ENCODE results near the gene CDC45. TPM values are rescaled to one million over a fixed set of nuclear protein-coding genes. Genes with fewer than 3 reads are reported as not detected.
"Not testable (repeated sequence)": the region's sequence is repeated elsewhere in the genome, so short reads cannot be mapped to it uniquely, and the experiment has no call there.

The CDC45 gene
- total RNA-seq, 2 experiments from 2014 or later, result 90.2 to 94.3 TPM

DNA sequence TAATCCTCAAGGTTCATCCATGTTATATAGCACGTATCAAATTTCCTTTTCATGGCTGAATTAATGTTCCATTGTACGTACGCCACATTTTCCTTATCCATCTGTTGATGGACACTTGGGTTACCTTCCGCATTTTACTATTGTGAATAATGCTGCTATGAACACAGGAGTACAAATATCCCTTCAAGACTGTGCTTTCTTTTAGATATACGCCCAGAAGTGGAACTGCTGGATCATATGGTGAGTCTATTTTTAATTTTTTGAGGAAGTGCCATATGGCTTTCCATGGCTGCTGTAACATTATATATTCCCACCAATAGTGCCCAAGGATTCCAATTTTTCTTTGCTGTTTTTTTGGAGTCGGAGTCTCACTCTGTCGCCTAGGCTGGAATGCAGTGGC is 41.4 kb upstream of the CDC45 start:
- H3K4me3 Mint-ChIP-seq, result no peak overlapping the region
- DNase-seq (no peak), ATAC-seq (no peak)
- ChIA-PET CTCF (interaction anchor here (1.1 kb wide), 1 partner anchor 19 kb away, joined by 3 read pairs; no protein-coding TSS in a partner anchor), POLR2A (interaction anchor here (0.7 to 1.1 kb wide), 2 partner anchors 8 to 24 kb away, joined by 3 to 6 read pairs; no protein-coding TSS in a partner anchor)
- H3K9me3 Mint-ChIP-seq (ENCODE audit: insufficient read depth), result no peaks in the 10 kb centered on the region
- no peak overlapping the region for H3K27ac Mint-ChIP-seq
- H3K27me3 Mint-ChIP-seq (ENCODE audit: low read depth), result no peaks in the 10 kb centered on the region
- H3K36me3 Mint-ChIP-seq (ENCODE audit: low read depth), result peaks cover 33% of the 10 kb centered on the region
- peaks cover 7% of the 10 kb centered on the region for H3K4me1 Mint-ChIP-seq (ENCODE audit: low read depth)

DNA sequence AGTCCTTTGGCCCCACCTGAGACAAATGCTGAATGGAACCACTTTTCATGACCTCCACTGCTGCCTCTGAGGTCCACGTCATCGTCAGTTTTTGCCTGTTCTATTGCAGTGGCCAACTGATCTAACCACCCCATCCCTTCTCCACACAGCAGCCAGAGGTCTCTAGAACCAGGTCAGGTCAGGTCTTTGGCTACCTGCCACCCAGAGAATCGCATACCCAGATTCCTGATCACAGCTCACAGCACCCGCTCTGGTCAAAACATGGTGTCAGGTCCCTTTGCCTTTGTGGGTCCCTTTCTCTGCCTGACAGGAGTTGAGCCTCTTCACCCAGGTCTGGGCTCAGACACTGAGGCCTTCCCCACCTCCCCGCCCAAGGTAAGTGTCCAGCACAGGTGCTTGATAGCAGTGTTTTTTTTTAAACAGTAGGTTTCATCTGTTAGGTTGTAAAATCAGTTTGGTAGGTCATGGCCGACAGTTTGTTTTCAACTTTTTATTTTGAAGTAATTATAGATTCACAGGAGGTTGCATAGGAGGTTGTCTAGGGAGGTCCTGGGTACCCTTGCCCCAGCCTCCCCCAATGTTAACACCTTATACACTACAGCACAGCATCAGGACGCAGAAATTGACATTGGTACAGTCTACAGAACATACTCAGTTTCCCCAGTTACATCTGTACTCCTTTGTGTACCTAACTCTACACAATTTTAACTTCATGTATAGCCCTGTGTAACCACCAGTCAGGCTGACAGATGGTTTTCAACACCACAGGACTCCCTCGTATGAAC is 39.1 kb upstream of the CDC45 start:
- no peak for ATAC-seq
- H3K27ac Mint-ChIP-seq, result no peak overlapping the region
- ChIA-PET POLR2A (no interaction called here), CTCF (no interaction called here)
- H3K36me3 Mint-ChIP-seq (ENCODE audit: low read depth), result peaks cover 36% of the 10 kb centered on the region
- peaks cover 15% of the 10 kb centered on the region for H3K4me1 Mint-ChIP-seq (ENCODE audit: low read depth)
- no peak overlapping the region for H3K4me3 Mint-ChIP-seq
- DNase-seq, result no peak
- no peaks in the 10 kb centered on the region for H3K27me3 Mint-ChIP-seq (ENCODE audit: low read depth)
- no peaks in the 10 kb centered on the region for H3K9me3 Mint-ChIP-seq (ENCODE audit: insufficient read depth)

DNA sequence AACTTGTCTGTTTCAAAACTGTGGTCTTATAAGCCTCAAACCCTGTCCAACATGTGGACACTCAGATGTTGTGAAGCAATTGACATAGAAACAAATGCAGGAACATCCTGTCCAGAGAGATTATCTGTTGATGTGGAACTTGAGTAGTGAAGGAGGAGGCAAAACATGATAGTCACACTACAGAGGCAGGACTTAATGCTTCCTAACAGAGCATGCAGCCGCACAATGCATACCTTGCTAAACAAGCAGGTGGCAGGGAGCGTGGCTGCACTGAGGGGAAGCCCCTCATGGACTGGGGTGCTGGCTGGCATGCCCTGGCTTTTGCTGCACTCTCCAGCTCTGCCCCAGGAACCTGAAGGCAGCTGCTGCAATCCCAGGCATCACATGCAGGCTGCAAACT is 37.6 kb upstream of the CDC45 start:
- no peaks in the 10 kb centered on the region for H3K9me3 Mint-ChIP-seq (ENCODE audit: insufficient read depth)

DNA sequence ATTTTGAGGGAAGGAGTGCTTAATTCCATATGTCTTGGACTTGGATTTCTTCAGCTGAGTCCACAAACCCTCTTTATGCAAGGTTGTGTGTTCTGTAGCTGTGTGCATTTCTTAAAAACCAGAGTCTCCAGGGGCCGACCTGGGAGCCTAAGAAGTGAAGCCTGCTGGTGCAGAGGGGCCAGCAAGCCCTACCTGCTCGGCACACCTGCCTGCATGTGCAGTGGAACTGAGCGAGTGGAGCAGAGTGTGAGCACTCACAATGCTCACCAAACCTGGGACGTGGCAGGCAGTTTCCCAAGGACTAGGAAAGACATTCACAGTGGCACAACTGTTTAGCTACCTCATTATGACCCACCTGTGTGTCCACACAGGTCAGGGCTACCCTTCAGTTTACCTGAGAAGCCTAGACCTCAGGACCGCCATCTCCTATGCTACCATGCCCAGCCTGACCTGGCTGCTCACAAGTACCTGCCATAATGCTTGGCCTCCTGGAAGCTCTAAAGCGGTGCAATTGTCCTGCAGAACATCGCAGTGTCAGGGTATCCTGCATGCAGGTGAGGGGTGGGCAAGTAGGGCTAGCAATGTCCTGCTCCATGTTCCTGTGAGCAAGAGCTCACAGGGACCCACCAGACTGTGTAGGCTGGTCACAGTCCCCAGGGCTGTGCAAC is 36.0 kb upstream of the CDC45 start:
- ChIA-PET POLR2A (interaction anchor here (1.0 to 6.0 kb wide), 2 partner anchors 11 to 48 kb away, joined by 3 to 67 read pairs; partner anchors contain the start of genes HIRA and MRPL40), CTCF (interaction anchor here (0.6 kb wide), 1 partner anchor 10 kb away, joined by 3 read pairs; no protein-coding TSS in a partner anchor)
- no peak overlapping the region for H3K27ac Mint-ChIP-seq
- H3K27me3 Mint-ChIP-seq (ENCODE audit: low read depth), result no peaks in the 10 kb centered on the region
- H3K4me3 Mint-ChIP-seq, result no peak overlapping the region
- no peaks in the 10 kb centered on the region for H3K9me3 Mint-ChIP-seq (ENCODE audit: insufficient read depth)
- DNase-seq, result no peak
- peaks cover 38% of the 10 kb centered on the region for H3K36me3 Mint-ChIP-seq (ENCODE audit: low read depth)
- peaks cover 31% of the 10 kb centered on the region for H3K4me1 Mint-ChIP-seq (ENCODE audit: low read depth)
- no peak for ATAC-seq

More for the DNA sequence above, 37.6 kb upstream of the CDC45 start:
- DNase-seq (no peak), ATAC-seq (no peak)
- H3K27me3 Mint-ChIP-seq (ENCODE audit: low read depth), result no peaks in the 10 kb centered on the region
- H3K4me1 Mint-ChIP-seq (ENCODE audit: low read depth), result peaks cover 25% of the 10 kb centered on the region
- POLR2A ChIA-PET, result no interaction called here
- no peak overlapping the region for H3K4me3 Mint-ChIP-seq
- peaks cover 40% of the 10 kb centered on the region for H3K36me3 Mint-ChIP-seq (ENCODE audit: low read depth)
- H3K27ac Mint-ChIP-seq, result no peak overlapping the region
- CTCF ChIA-PET, result no interaction called here

DNA sequence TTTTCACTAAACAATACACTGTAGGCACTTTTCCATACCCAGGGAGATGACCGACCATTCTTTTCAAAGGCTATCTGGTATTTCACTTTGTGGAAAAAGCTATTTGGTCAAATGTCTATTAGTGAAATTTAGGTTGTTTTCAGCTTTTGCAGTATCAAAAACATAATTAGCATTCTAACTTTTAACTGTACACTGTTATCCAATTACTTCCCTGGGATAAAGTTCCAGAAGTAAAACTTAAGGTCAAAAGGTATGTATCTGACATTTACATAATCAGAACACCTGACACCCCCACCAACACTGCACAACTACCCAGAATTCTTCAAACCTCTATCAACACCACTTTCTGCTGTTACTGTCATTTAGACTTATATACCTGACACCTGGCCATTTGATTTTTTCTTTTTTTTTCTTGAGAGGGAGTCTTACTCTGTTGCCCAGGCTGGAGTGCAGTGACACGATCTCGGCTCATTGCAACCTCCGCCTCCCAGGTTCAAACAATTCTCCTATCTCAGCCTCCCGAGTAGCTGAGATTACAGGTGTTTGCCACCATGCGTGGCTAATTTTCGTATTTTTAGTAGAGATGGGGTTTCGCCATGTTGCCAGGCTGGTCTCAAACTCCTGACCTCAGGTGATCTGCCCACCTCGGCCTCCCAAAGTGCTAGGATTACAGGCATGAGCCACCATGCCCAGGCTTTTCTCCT is 34.3 kb upstream of the CDC45 start:
- not testable (repeated sequence) for H3K9me3 Mint-ChIP-seq (ENCODE audit: insufficient read depth); DNase-seq; ATAC-seq; H3K27me3 Mint-ChIP-seq (ENCODE audit: low read depth)
- Mint-ChIP-seq H3K36me3 (ENCODE audit: low read depth) (peaks cover 41% of the 10 kb centered on the region), H3K4me1 (ENCODE audit: low read depth) (peaks cover 39% of the 10 kb centered on the region), H3K27ac (peak overlapping the region; percentile 45), H3K4me3 (peak overlapping the region; percentile 49)
- CTCF ChIA-PET, result interaction anchor here (0.7 to 2.4 kb wide), 4 partner anchors 14 to 184 kb away, joined by 3 to 8 read pairs (median 4); partner anchors contain the start of genes CDC45 and HIRA
- POLR2A ChIA-PET, result interaction anchor here (0.6 to 6.0 kb wide), 3 partner anchors 8 to 32 kb away, joined by 3 to 67 read pairs (median 6); partner anchors contain the start of genes HIRA and MRPL40

DNA sequence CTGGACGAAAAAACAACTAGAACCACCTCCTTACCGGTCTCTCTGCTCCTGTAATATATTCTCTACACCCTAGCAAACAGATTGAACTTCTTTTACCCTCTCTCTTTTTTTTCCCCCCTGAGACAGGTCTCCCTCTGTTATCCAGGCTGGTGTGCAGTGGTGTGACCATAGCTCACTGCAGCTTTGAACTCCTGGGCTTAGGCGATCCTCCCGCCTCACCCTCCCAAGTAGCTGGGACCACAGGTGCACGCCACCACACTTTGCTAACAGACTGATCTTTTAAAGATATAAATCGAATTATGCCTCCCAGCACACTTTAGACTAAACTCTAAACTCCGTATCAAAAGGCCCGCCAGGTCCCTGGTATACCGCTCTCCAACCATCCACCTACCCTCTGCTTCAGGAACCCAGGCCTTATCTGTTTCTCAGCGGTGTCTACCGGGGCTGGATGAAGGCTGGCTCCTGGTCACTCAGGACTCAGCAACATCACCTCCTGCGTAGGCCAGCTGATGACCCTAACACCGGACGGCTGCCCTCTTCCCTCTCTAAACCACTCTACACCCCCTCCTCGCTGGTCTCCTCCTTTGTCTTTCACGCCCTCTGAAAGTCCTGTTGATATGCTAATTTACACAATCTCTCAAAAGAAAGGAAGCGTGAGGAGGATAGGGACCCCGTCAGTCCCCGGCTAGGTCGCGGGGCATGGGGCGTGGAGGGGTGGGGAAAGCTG is 33.0 kb upstream of the CDC45 start:
- H3K27ac Mint-ChIP-seq, result peak overlapping the region; percentile 94
- peak overlapping the region; percentile 88 for H3K4me3 Mint-ChIP-seq
- ChIA-PET POLR2A (interaction anchor here (0.5 to 6.0 kb wide), 7 partner anchors 14 to 195 kb away, joined by 3 to 67 read pairs (median 5); partner anchors contain the start of genes CDC45, HIRA, MRPL40 and UFD1), CTCF (interaction anchor here (1.5 to 2.4 kb wide), 3 partner anchors 13 to 33 kb away, joined by 3 to 8 read pairs (median 4); partner anchors contain the start of gene CDC45)
- peaks cover 39% of the 10 kb centered on the region for H3K4me1 Mint-ChIP-seq (ENCODE audit: low read depth)
- peak; percentile 31 for DNase-seq
- H3K36me3 Mint-ChIP-seq (ENCODE audit: low read depth), result peaks cover 48% of the 10 kb centered on the region
- no peaks in the 10 kb centered on the region for H3K27me3 Mint-ChIP-seq (ENCODE audit: low read depth)
- ATAC-seq, result no peak
- no peaks in the 10 kb centered on the region for H3K9me3 Mint-ChIP-seq (ENCODE audit: insufficient read depth)

DNA sequence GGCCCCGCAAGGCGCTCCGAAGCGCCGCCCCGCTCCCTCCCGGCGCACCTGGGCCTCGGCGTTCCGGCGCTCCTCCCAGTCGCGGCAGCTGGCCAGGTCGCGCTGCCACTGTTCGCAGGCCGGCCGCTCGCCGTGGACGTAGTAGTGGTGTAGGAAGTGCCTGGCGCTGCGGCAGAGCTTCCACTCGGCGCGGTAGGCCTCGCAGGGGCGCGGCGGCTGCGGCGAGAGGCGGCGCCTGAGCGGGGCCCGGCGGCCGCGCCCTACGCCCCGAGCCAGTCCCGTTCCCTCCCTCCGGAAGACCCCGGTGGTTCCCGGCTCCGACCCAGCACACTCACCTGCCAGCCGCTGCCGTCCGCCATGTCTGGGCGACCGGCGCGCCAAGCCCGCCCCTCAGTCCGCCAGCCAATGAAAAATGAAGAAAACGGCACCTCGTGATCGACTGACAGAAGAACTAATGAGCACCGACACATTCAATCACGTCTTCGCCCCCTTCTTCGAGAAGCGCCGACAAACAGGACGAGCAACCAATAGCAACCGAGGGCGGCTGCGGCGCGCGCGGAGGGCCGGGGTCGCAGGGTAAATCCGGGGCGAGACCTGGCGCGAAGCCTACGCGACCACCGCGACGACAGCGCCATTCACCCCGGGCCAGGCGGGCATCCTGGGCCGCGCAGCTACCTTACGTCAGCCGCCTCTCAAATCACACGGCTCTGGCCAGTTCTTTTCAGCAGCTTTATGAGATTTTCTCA is 32.2 kb upstream of the CDC45 start, which contains the start of gene C22orf39:
TSS of gene C22orf39 (minus strand) at position 382 of the 746 bp plus-strand sequence. CDS start at position 359, 23 bp downstream.
- Mint-ChIP-seq H3K9me3 (ENCODE audit: insufficient read depth) (no peaks in the 10 kb centered on the region), H3K4me3 (peak within 1 kb of the TSS; percentile 88), H3K4me1 (ENCODE audit: low read depth) (peaks cover 39% of the 10 kb centered on the region), H3K36me3 (ENCODE audit: low read depth) (peaks cover 50% of the 10 kb centered on the region), H3K27me3 (ENCODE audit: low read depth) (no peaks in the 10 kb centered on the region), H3K27ac (peak within 1 kb of the TSS; percentile 94)
- ATAC-seq (peak; percentile 93), DNase-seq (peak; percentile 93)
- CTCF ChIA-PET, result interaction anchor here (1.5 to 1.8 kb wide), 2 partner anchors 14 to 32 kb away, joined by 3 to 4 read pairs; partner anchors contain the start of gene CDC45
- POLR2A ChIA-PET, result interaction anchor here (0.5 to 6.0 kb wide), 8 partner anchors 15 to 499 kb away, joined by 3 to 67 read pairs (median 4); partner anchors contain the start of genes CDC45, HIRA, MRPL40 and UFD1

DNA sequence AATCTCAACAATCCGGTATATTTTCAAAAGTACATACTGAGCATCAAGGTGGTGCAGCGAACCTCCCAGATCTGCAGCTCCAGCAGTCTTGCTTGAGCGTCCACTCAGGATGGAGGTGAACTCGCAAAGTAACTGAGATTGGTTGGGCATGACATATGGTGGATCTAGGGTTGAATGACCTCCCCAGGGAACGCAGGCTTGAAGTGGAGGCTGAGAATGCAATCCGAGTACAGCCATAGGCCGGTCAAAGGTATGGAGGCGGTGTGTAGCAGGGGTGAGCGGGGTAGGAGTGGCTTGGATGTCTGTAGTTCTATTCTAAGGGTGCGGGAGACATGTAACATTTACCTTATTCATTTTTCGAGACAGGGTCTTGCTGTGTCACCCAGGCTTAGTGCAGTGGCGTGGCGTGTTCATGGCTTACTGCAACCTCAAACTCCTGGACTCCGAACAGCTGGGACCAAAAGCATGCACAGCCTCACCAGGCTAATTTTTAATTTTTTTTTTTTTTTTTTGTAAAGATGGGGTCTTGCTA is 31.6 kb upstream of the CDC45 start:
- DNase-seq (peak; percentile 53), ATAC-seq (peak; percentile 29)
- Mint-ChIP-seq H3K27me3 (ENCODE audit: low read depth) (no peaks in the 10 kb centered on the region), H3K4me3 (peak overlapping the region; percentile 88), H3K9me3 (ENCODE audit: insufficient read depth) (no peaks in the 10 kb centered on the region), H3K4me1 (ENCODE audit: low read depth) (peaks cover 38% of the 10 kb centered on the region), H3K36me3 (ENCODE audit: low read depth) (peaks cover 52% of the 10 kb centered on the region), H3K27ac (peak overlapping the region; percentile 94)
- ChIA-PET CTCF (interaction anchor here (1.5 kb wide), 1 partner anchor 15 kb away, joined by 3 read pairs; no protein-coding TSS in a partner anchor), POLR2A (interaction anchor here (0.6 to 6.0 kb wide), 3 partner anchors 15 to 500 kb away, joined by 3 to 67 read pairs (median 7); partner anchors contain the start of genes CDC45, HIRA, MRPL40 and UFD1)

DNA sequence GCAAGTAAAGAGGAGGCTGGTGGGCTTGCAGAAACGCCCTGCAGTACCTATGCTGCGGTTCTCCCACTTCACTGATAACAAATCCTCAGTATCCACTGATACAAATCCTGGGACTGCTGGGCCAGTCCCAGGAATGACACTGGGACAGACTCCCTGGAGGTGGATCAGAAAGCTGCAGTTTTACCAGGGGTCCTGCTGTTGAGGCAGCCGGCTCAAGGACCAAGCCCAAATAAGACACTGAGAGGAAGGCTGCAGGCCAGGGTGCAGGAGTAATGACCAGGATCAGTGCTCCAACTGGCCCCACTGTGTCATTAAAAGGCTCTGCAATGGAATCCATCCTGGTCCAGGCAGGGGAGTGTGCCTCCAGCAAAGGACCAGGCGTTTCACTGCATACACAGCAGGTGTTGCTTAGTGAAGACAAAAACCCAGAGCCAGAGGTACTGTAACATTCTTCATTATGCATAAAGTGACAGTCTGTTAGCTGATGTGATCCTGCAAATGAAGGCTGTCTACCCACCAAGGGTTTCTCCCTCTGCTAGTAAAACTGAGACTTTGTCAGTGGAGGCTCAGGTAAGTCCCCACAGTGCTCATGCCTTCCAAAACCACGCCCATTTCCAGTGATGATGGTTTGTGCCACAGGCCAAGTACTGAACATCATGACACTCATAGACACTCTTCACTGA is 30.8 kb upstream of the CDC45 start:
- Mint-ChIP-seq H3K9me3 (ENCODE audit: insufficient read depth) (no peaks in the 10 kb centered on the region), H3K36me3 (ENCODE audit: low read depth) (peaks cover 53% of the 10 kb centered on the region), H3K27ac (peak overlapping the region; percentile 69), H3K27me3 (ENCODE audit: low read depth) (no peaks in the 10 kb centered on the region), H3K4me1 (ENCODE audit: low read depth) (peaks cover 36% of the 10 kb centered on the region), H3K4me3 (peak overlapping the region; percentile 88)
- peak; percentile 36 for DNase-seq
- ChIA-PET CTCF (no interaction called here), POLR2A (interaction anchor here (0.7 to 6.0 kb wide), 2 partner anchors 16 to 31 kb away, joined by 3 to 67 read pairs; partner anchors contain the start of genes CDC45, HIRA and MRPL40)
- no peak for ATAC-seq

Measured in activated CD8-positive, alpha-beta T cell treated with anti-CD3 and anti-CD28 coated beads, Interleukin-2, amount 10 ng/mL, durations not matched to agents 7 days and 5 days (primary cell).